ENCODE measurements around the gene KCNJ16. TPM values are rescaled to one million over a fixed set of nuclear protein-coding genes. Genes with fewer than 3 reads are reported as not detected.

Gene KCNJ16
- total and polyA plus RNA-seq, 2 experiments from 2014 or later, result not detected

GRCh38 chr17:70098030-70098429, 23.0 kb downstream of the KCNJ16 start:
- no peaks in the 10 kb centered on the region for H3K27me3 ChIP-seq
- no peak for TF ChIP-seq CTCF (IDR thresholded peaks at IDR 0.05; ENCODE audit: low read depth, low read length)
- no peaks in the 10 kb centered on the region for H3K36me3 ChIP-seq
- no peak overlapping the region for H3K27ac ChIP-seq
- DNase-seq (ENCODE audit: low read depth in 1 of 2, low spot score in 1 of 2), result no peak
- H3K4me1 ChIP-seq (ENCODE audit: low read depth), result no peaks in the 10 kb centered on the region
- H3K9me3 ChIP-seq (ENCODE audit: low read depth), result no peaks in the 10 kb centered on the region
- H3K4me3 ChIP-seq, result no peak overlapping the region

GRCh38 chr17:70099294-70099693, 24.3 kb downstream of the KCNJ16 start:
- H3K27ac ChIP-seq, result no peak overlapping the region
- H3K27me3 ChIP-seq, result no peaks in the 10 kb centered on the region
- TF ChIP-seq CTCF (IDR thresholded peaks at IDR 0.05; ENCODE audit: low read depth, low read length), result no peak
- no peaks in the 10 kb centered on the region for H3K9me3 ChIP-seq (ENCODE audit: low read depth)
- no peak overlapping the region for H3K4me3 ChIP-seq
- H3K4me1 ChIP-seq (ENCODE audit: low read depth), result no peaks in the 10 kb centered on the region
- H3K36me3 ChIP-seq, result no peaks in the 10 kb centered on the region
- no peak for DNase-seq (ENCODE audit: low read depth in 1 of 2, low spot score in 1 of 2)

- Histone ChIP-seq H3K4me3 (no peak overlapping the region), H3K27ac (no peak overlapping the region)
- DNase-seq (ENCODE audit: low read depth in 1 of 2, low spot score in 1 of 2), result no peak
These were observed 24.9 kb downstream of the KCNJ16 start for GRCh38 chr17:70099884-70100283.

GRCh38 chr17:70100983-70101382, 26.0 kb downstream of the KCNJ16 start:
- no peak for DNase-seq (ENCODE audit: low read depth in 1 of 2, low spot score in 1 of 2)

More at GRCh38 chr17:70099884-70100283, 24.9 kb downstream of the KCNJ16 start:
- Histone ChIP-seq H3K9me3 (ENCODE audit: low read depth) (no peaks in the 10 kb centered on the region), H3K36me3 (no peaks in the 10 kb centered on the region), H3K4me1 (ENCODE audit: low read depth) (no peaks in the 10 kb centered on the region), H3K27me3 (no peaks in the 10 kb centered on the region)
- no peak for TF ChIP-seq CTCF (IDR thresholded peaks at IDR 0.05; ENCODE audit: low read depth, low read length)

GRCh38 chr17:70102531-70102930, 27.5 kb downstream of the KCNJ16 start:
- Histone ChIP-seq H3K4me3 (no peak overlapping the region), H3K27ac (no peak overlapping the region), H3K9me3 (ENCODE audit: low read depth) (no peaks in the 10 kb centered on the region), H3K36me3 (no peaks in the 10 kb centered on the region), H3K27me3 (no peaks in the 10 kb centered on the region), H3K4me1 (ENCODE audit: low read depth) (no peaks in the 10 kb centered on the region)
- no peak for TF ChIP-seq CTCF (IDR thresholded peaks at IDR 0.05; ENCODE audit: low read depth, low read length)
- DNase-seq (ENCODE audit: low read depth in 1 of 2, low spot score in 1 of 2), result no peak

More at GRCh38 chr17:70100983-70101382, 26.0 kb downstream of the KCNJ16 start:
- Histone ChIP-seq H3K4me3 (no peak overlapping the region), H3K4me1 (ENCODE audit: low read depth) (no peaks in the 10 kb centered on the region), H3K27ac (no peak overlapping the region), H3K9me3 (ENCODE audit: low read depth) (no peaks in the 10 kb centered on the region), H3K27me3 (no peaks in the 10 kb centered on the region), H3K36me3 (no peaks in the 10 kb centered on the region)
- no peak for TF ChIP-seq CTCF (IDR thresholded peaks at IDR 0.05; ENCODE audit: low read depth, low read length)

All from cardiac muscle cell (in vitro differentiated cells and primary cell).